ENCODE data around the gene NDUFV2. TPM values are rescaled to one million over a fixed set of nuclear protein-coding genes. Genes with fewer than 3 reads are reported as not detected.

NDUFV2 gene
- total and polyA plus RNA-seq, 2 of the 8 experiments (the other 6 are each of a cell fraction or from before 2014, with no cell fraction given): 90.8 to 191 TPM

- TF ChIP-seq CHD7 (IDR thresholded peaks at IDR 0.05; ENCODE audit: insufficient replicate concordance, low read length) (no peak), ZNF274 (IDR thresholded peaks at IDR 0.05; ENCODE audit: borderline replicate concordance, extremely low read depth, low read length) (no peak), CTBP2 (IDR thresholded peaks at IDR 0.05; ENCODE audit: borderline replicate concordance, insufficient read depth, insufficient read length, low read length) (no peak), HDAC2 (IDR thresholded peaks at IDR 0.05; ENCODE audit: borderline replicate concordance in 1 of 2, low read depth in 2 of 2, low read length in 2 of 2) (no peak)
Measured at GRCh38 chr18:9103376-9103873, 926 bp downstream of the NDUFV2 start (continued).
